ENCODE data around the gene SIX5. TPM values are rescaled to one million over a fixed set of nuclear protein-coding genes. Genes with fewer than 3 reads are reported as not detected.
A peak's percentile ranks its signal among the peaks of the same experiment; 100 is the strongest.

Gene SIX5
- total and polyA plus RNA-seq, 9 of the 15 experiments (the other 6 are each of a cell fraction or from before 2014, with no cell fraction given): 1.4 to 17.2 (median 7.4) TPM; not detected in 2

- TF ChIP-seq, protein P1, sequence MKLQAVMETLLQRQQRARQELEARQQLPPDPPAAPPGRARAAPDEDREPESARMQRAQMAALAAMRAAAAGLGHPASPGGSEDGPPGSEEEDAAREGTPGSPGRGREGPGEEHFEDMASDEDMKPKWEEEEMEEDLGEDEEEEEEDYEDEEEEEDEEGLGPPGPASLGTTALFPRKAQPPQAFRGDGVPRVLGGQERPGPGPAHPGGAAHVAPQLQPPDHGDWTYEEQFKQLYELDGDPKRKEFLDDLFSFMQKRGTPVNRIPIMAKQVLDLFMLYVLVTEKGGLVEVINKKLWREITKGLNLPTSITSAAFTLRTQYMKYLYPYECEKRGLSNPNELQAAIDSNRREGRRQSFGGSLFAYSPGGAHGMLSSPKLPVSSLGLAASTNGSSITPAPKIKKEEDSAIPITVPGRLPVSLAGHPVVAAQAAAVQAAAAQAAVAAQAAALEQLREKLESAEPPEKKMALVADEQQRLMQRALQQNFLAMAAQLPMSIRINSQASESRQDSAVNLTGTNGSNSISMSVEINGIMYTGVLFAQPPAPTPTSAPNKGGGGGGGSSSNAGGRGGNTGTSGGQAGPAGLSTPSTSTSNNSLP (IDR thresholded peaks at IDR 0.05; ENCODE audit: borderline replicate concordance, low read depth, low read length): 0 out of 2 replicates have a peak, but pooled peaks have one; percentile 25
- TF ChIP-seq PRDM10 (IDR thresholded peaks at IDR 0.05; ENCODE audit: partially characterized antibody) (peak; percentile 79), ETV1 (tag; conservative IDR thresholded peaks at IDR 0.05; ENCODE audit: low read depth) (peak; percentile 63), MEIS2 (IDR thresholded peaks at IDR 0.05; ENCODE audit: partially characterized antibody) (peak; percentile 97), ZNF239 (CRISPR knock-in tag; IDR thresholded peaks at IDR 0.05) (no peak; the same call in 1 of the 2 replicates), ZNF644 (tag; IDR thresholded peaks at IDR 0.05; ENCODE audit: low read depth) (peak; percentile 90; the same call in 1 of the 2 replicates), ZNF395 (CRISPR knock-in tag; IDR thresholded peaks at IDR 0.05) (peak; percentile 96), TAL1 (IDR thresholded peaks at IDR 0.05) (0 out of 2 replicates have a peak, but pooled peaks have one; percentile 18), CCNT2 (IDR thresholded peaks at IDR 0.05; ENCODE audit: borderline replicate concordance, extremely low read depth, insufficient read length, low read depth, low read length) (peak; percentile 90), KLF6 (CRISPR knock-in tag; IDR thresholded peaks at IDR 0.05; ENCODE audit: borderline replicate concordance) (no peak; the same call in 1 of the 2 replicates), TAF1 (IDR thresholded peaks at IDR 0.05; ENCODE audit: control insufficient read depth, extremely low read depth, insufficient read depth, low read length, severe bottlenecking) (peak; percentile 53), NCOR1 (IDR thresholded peaks at IDR 0.05) (peak; percentile 73), BCOR (IDR thresholded peaks at IDR 0.05) (0 out of 2 replicates have a peak, but pooled peaks have one; percentile 11), NCOA2 (IDR thresholded peaks at IDR 0.05; ENCODE audit: partially characterized antibody in 2 of 2) (peak in 1 of 2 experiments; percentile 100), TBP (optimal IDR thresholded peaks at IDR 0.05; ENCODE audit: low read depth, low read length) (peak; percentile 52), RNF2 (IDR thresholded peaks at IDR 0.05) (peak; percentile 94), PHTF2 (CRISPR knock-in tag; IDR thresholded peaks at IDR 0.05) (0 out of 2 replicates have a peak, but pooled peaks have one; percentile 24)
- TF ChIP-seq, protein P2, sequence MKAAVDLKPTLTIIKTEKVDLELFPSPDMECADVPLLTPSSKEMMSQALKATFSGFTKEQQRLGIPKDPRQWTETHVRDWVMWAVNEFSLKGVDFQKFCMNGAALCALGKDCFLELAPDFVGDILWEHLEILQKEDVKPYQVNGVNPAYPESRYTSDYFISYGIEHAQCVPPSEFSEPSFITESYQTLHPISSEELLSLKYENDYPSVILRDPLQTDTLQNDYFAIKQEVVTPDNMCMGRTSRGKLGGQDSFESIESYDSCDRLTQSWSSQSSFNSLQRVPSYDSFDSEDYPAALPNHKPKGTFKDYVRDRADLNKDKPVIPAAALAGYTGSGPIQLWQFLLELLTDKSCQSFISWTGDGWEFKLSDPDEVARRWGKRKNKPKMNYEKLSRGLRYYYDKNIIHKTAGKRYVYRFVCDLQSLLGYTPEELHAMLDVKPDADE (conservative IDR thresholded peaks at IDR 0.05; ENCODE audit: control insufficient read depth, low read depth, low read length): no peak; the same call in 1 of the 2 replicates
These were observed 51.7 kb downstream of the SIX5 start (continued) for GRCh38 chr19:45717131-45717982.
